HG03378 (cell line): ENCODE measurements around the gene PUM1.
"Not testable (repeated sequence)": the region's sequence is repeated elsewhere in the genome, so short reads cannot be mapped to it uniquely, and the experiment has no call there.

Experiments
- ATAC-seq: cut with Tn5 transposase; IDR thresholded peaks from one replicate; pipeline ENCODE4 v1.9.1; 2021; ENCODE audit warnings: mild to moderate bottlenecking, moderate library complexity; ENCODE audit not compliant: unreplicated experiment

PUM1 gene

GRCh38 chr1:30935758-30936157, 129.8 kb downstream of the PUM1 start:
- ATAC-seq, result not testable (repeated sequence)

- ATAC-seq, result no peak
These were observed 130.9 kb downstream of the PUM1 start for GRCh38 chr1:30934613-30935012.

- ATAC-seq, result no peak
These were observed 131.7 kb downstream of the PUM1 start for GRCh38 chr1:30933874-30934252.

- no peak for ATAC-seq
These were observed 134.8 kb downstream of the PUM1 start for GRCh38 chr1:30930631-30931173.

GRCh38 chr1:30929944-30930525, 135.5 kb downstream of the PUM1 start:
- ATAC-seq, result no peak

GRCh38 chr1:30929135-30929889, 136.2 kb downstream of the PUM1 start:
- no peak for ATAC-seq

- ATAC-seq, result no peak
These were observed 136.8 kb downstream of the PUM1 start for GRCh38 chr1:30928789-30929134.

GRCh38 chr1:30928171-30928570, 137.3 kb downstream of the PUM1 start:
- no peak for ATAC-seq

- ATAC-seq, result no peak
These were observed 138.1 kb downstream of the PUM1 start for GRCh38 chr1:30927448-30927847.

GRCh38 chr1:30923597-30923996, 141.9 kb downstream of the PUM1 start:
- no peak for ATAC-seq

- no peak for ATAC-seq
These were observed 144.7 kb downstream of the PUM1 start for GRCh38 chr1:30920827-30921226.

GRCh38 chr1:30919025-30919881, 146.3 kb downstream of the PUM1 start:
- no peak for ATAC-seq

GRCh38 chr1:30916296-30916695, 149.2 kb downstream of the PUM1 start:
- no peak for ATAC-seq

GRCh38 chr1:30915491-30916230, 149.9 kb downstream of the PUM1 start:
- no peak for ATAC-seq

- ATAC-seq, result no peak
These were observed 150.6 kb downstream of the PUM1 start for GRCh38 chr1:30914931-30915330.

- ATAC-seq, result no peak
These were observed 151.0 kb downstream of the PUM1 start for GRCh38 chr1:30914587-30914922.

- ATAC-seq, result no peak
These were observed 152.4 kb downstream of the PUM1 start for GRCh38 chr1:30912913-30913652.

- no peak for ATAC-seq
These were observed 153.3 kb downstream of the PUM1 start for GRCh38 chr1:30912224-30912623.

GRCh38 chr1:30911059-30911954, 154.2 kb downstream of the PUM1 start:
- no peak for ATAC-seq
